IMR-90 (cell line): ENCODE measurements around the gene TDRD5. TPM values are rescaled to one million over a fixed set of nuclear protein-coding genes. Genes with fewer than 3 reads are reported as not detected.

Experiments used
- ATAC-seq: fragments of 200-7000 bp; cut with Tn5 transposase; 2 replicates; pipeline ENCODE4 v1.9.1; 2020; ENCODE audit warnings: low read depth, mild to moderate bottlenecking, moderate library complexity
- BruUV-seq: library from RNA; stranded (reverse); fragments of 400-500 nt; replicated peaks from 2 replicates; lab custom pipeline; 2021; lab: Mats Ljungman, UMichigan
- CTCF ChIA-PET: fragments of 300-600 bp; formaldehyde crosslinking; extraction: SDS; loops from one replicate; lab custom pipeline; 2021; ENCODE audit warnings: antibody characterized with exemption; lab: Yijun Ruan, JAX
- POLR2A ChIA-PET: fragments of 300-600 bp; sonication (Branson Sonifier 250); formaldehyde crosslinking; loops from one replicate; lab custom pipeline; 2022; ENCODE audit warnings: antibody characterized with exemption; ENCODE audit not compliant: unreplicated experiment; lab: Charles Lee
- DNase-seq: peaks from one replicate; pipeline ENCODE4 v3.0.0; 2013
- H2AFZ ChIP-seq: replicated peaks from 2 replicates; pipeline ENCODE3; 2013; ENCODE audit warnings: low read length, mild to moderate bottlenecking; ENCODE audit not compliant: poor library complexity
- H2AK5ac ChIP-seq: 2 replicates; pipeline ENCODE4 v1.6.1; 2013; ENCODE audit warnings: low read depth, low read length, inconsistent platforms
- H2AK9ac ChIP-seq: replicated peaks from 2 replicates; pipeline ENCODE3; 2013; ENCODE audit warnings: mild to moderate bottlenecking, low read depth, low read length, moderate library complexity; ENCODE audit not compliant: poor library complexity
- H2BK120ac ChIP-seq: 2 replicates; pipeline ENCODE4 v1.6.1; 2013; ENCODE audit warnings: low read depth, low read length, inconsistent platforms
- H2BK15ac ChIP-seq: 3 replicates; pipeline ENCODE4 v1.6.1; 2013; ENCODE audit warnings: low read depth, low read length, inconsistent platforms
- H2BK20ac ChIP-seq: 2 replicates; pipeline ENCODE4 v1.6.1; 2013; ENCODE audit warnings: low read depth, mild to moderate bottlenecking, inconsistent platforms, low read length, moderate library complexity
- H2BK5ac ChIP-seq: 2 replicates; pipeline ENCODE4 v1.6.1; 2013; ENCODE audit warnings: mild to moderate bottlenecking, low read depth, low read length, inconsistent platforms; ENCODE audit not compliant: poor library complexity, severe bottlenecking
- H3K14ac ChIP-seq: replicated peaks from 2 replicates; pipeline ENCODE4 v1.6.1; 2013; ENCODE audit warnings: low read depth, low read length, inconsistent platforms
- H3K18ac ChIP-seq: 2 replicates; pipeline ENCODE4 v1.6.1; 2013; ENCODE audit warnings: low read depth, low read length, control low read depth
- H3K23ac ChIP-seq: 2 replicates; pipeline ENCODE4 v1.6.1; 2013; ENCODE audit warnings: low read depth, low read length, inconsistent platforms
- H3K27ac ChIP-seq: 2 replicates; pipeline ENCODE4 v1.5.1; 2013; ENCODE audit warnings: mild to moderate bottlenecking, control low read depth, low read length; ENCODE audit not compliant: insufficient read depth
- H3K27me3 ChIP-seq: 2 replicates; pipeline ENCODE4 v1.6.1; 2013; ENCODE audit warnings: low read length; ENCODE audit not compliant: control insufficient read depth, insufficient read depth
- H3K36me3 ChIP-seq: 2 replicates; pipeline ENCODE4 v1.6.1; 2013; ENCODE audit warnings: low read length, mixed read lengths; ENCODE audit not compliant: control insufficient read depth, insufficient read depth
- H3K4ac ChIP-seq: 2 replicates; pipeline ENCODE4 v1.6.1; 2013; ENCODE audit warnings: low read depth, low read length, inconsistent platforms
- H3K4me1 ChIP-seq: 2 replicates; pipeline ENCODE4 v1.6.1; 2013; ENCODE audit warnings: low read length, mixed read lengths; ENCODE audit not compliant: control insufficient read depth, insufficient read depth
- H3K4me2 ChIP-seq: 2 replicates; pipeline ENCODE4 v1.6.1; 2013; ENCODE audit warnings: low read depth, mild to moderate bottlenecking, control low read depth, low read length, moderate library complexity
- H3K4me3 ChIP-seq: 2 replicates; pipeline ENCODE4 v1.5.1; 2013; ENCODE audit warnings: low read depth, mild to moderate bottlenecking, control low read depth, low read length, moderate library complexity; ENCODE audit not compliant: insufficient read depth
- H3K56ac ChIP-seq: 2 replicates; pipeline ENCODE4 v1.6.1; 2013; ENCODE audit warnings: low read length, inconsistent platforms; ENCODE audit not compliant: insufficient read depth; ENCODE audit errors: extremely low read depth
- H3K79me1 ChIP-seq, 2 experiments: 2 replicates each; pipeline ENCODE4 v1.6.1; 2013; ENCODE audit warnings: low read length in 2 of 2, inconsistent platforms in 1 of 2, low read depth in 1 of 2
- H3K9ac ChIP-seq: 2 replicates; pipeline ENCODE4 v1.6.1; 2013; ENCODE audit warnings: low read depth, low read length, control low read depth
- H3K9me1 ChIP-seq: 2 replicates; pipeline ENCODE4 v1.6.1; 2013; ENCODE audit warnings: low read length, inconsistent platforms; ENCODE audit not compliant: insufficient read depth
- H3K9me3 ChIP-seq: 2 replicates; pipeline ENCODE4 v1.6.1; 2013; ENCODE audit warnings: low read length; ENCODE audit not compliant: control insufficient read depth, insufficient read depth
- H4K20me1 ChIP-seq: 2 replicates; pipeline ENCODE4 v1.6.1; 2013; ENCODE audit warnings: low read length, inconsistent platforms; ENCODE audit not compliant: insufficient read depth
- H4K5ac ChIP-seq: 2 replicates; pipeline ENCODE4 v1.6.1; 2013; ENCODE audit warnings: mild to moderate bottlenecking, low read depth, low read length, control low read depth
- H4K8ac ChIP-seq, 2 experiments: 2 replicates each; pipeline ENCODE4 v1.6.1; 2013; ENCODE audit warnings: low read depth in 2 of 2, low read length in 2 of 2, control low read depth in 1 of 2, inconsistent platforms in 1 of 2
- H4K91ac ChIP-seq: 2 replicates; pipeline ENCODE4 v1.6.1; 2013; ENCODE audit warnings: low read depth, low read length, inconsistent platforms; ENCODE audit not compliant: insufficient read depth
- BHLHE40 ChIP-seq: fragments of 150-350 bp; IDR thresholded peaks from 2 replicates; pipeline ENCODE4 v1.6.1; 2016; ENCODE audit warnings: mild to moderate bottlenecking, low read depth, low read length
- CEBPB ChIP-seq: IDR thresholded peaks from 2 replicates; pipeline ENCODE4 v1.6.1; 2012; ENCODE audit warnings: low read depth, low read length, improper control_type of control experiment
- CHD1 ChIP-seq: IDR thresholded peaks from 2 replicates; pipeline ENCODE4 v1.6.1; 2012; ENCODE audit warnings: low read depth, low read length, improper control_type of control experiment
- FOS ChIP-seq: fragments of 150-350 bp; IDR thresholded peaks from 2 replicates; pipeline ENCODE4 v1.6.1; 2016; ENCODE audit warnings: low read depth, low read length
- MAFK ChIP-seq: IDR thresholded peaks from 2 replicates; pipeline ENCODE4 v1.6.1; 2012; ENCODE audit warnings: low read depth, low read length, improper control_type of control experiment
- MAZ ChIP-seq: IDR thresholded peaks from 2 replicates; pipeline ENCODE4 v1.6.1; 2012; ENCODE audit warnings: low read depth, mild to moderate bottlenecking, low read length, improper control_type of control experiment, moderate library complexity, borderline replicate concordance
- MXI1 ChIP-seq: IDR thresholded peaks from 2 replicates; pipeline ENCODE4 v1.6.1; 2012; ENCODE audit warnings: low read depth, mild to moderate bottlenecking, low read length, moderate library complexity, borderline replicate concordance
- NFE2L2 ChIP-seq: fragments of 150-350 bp; IDR thresholded peaks from 2 replicates; pipeline ENCODE4 v1.6.1; 2016; ENCODE audit warnings: low read depth, mild to moderate bottlenecking, low read length
- POLR2A ChIP-seq: IDR thresholded peaks from 2 replicates; pipeline ENCODE4 v1.6.1; 2012; ENCODE audit warnings: mild to moderate bottlenecking, low read depth, low read length
- RAD21 ChIP-seq: IDR thresholded peaks from 2 replicates; pipeline ENCODE4 v1.6.1; 2012; ENCODE audit warnings: low read length, improper control_type of control experiment
- RCOR1 ChIP-seq: IDR thresholded peaks from 2 replicates; pipeline ENCODE4 v1.6.1; 2012; ENCODE audit warnings: mild to moderate bottlenecking, low read length, improper control_type of control experiment; ENCODE audit not compliant: insufficient replicate concordance
- RFX5 ChIP-seq: IDR thresholded peaks from 2 replicates; pipeline ENCODE4 v1.8.0; 2012; ENCODE audit warnings: low read depth, mild to moderate bottlenecking, low read length, moderate library complexity
- SMC3 ChIP-seq: fragments of 150-350 bp; IDR thresholded peaks from 2 replicates; pipeline ENCODE4 v1.6.1; 2016; ENCODE audit warnings: low read depth, mild to moderate bottlenecking, antibody characterized with exemption, low read length, moderate library complexity
- WGBS, 2 experiments: methylation state at CpG; one replicate each; pipeline versions ENCODE4 v1.1.5 to v1.1.7; 2013; ENCODE audit warnings: missing lambda C conversion rate in 2 of 2; ENCODE audit not compliant: insufficient read length in 1 of 2; ENCODE audit errors: extremely low coverage in 2 of 2; 5-methylcytosine and 5-hydroxymethylcytosine counted together
- dilution Hi-C: fragments of 300-500 bp; cut with HindIII; formaldehyde crosslinking; loops from one replicate; pipeline ENCODE4 v1.14.3; 2018; ENCODE audit warnings: low sequenced_read_pairs; ENCODE audit not compliant: unreplicated experiment
- in situ Hi-C: fragments of 300-500 bp; cut with MboI; formaldehyde crosslinking; loops from 3 replicates; pipeline ENCODE4 v1.14.3; 2019; ENCODE audit warnings: low sequenced_read_pairs, inconsistent platforms, mixed read lengths
- intact Hi-C: fragments of 100-400 bp; cut with micrococcal nuclease; formaldehyde crosslinking; loops from 2 replicates; pipeline ENCODE4 v1.10.0; 2022
- polyA plus RNA-seq, 3 experiments: library from polyadenylated mRNA; depleted of rRNA; stranded (reverse); fragments of >200 nt; gene quantifications; 2 replicates each; pipeline ENCODE4 v1.2.3, GENCODE V29; 2012; ENCODE audit warnings: low replicate concordance in 1 of 3
- total RNA-seq: library from RNA; depleted of rRNA; stranded (reverse); fragments of >200 nt; gene quantifications from 2 replicates; pipeline ENCODE4 v1.2.3, GENCODE V29; 2012
- TF ChIP-seq, protein P1 (sequence below): conservative IDR thresholded peaks from 2 replicates; pipeline ENCODE4 v1.5.1; 2012; ENCODE audit warnings: mild to moderate bottlenecking, low read depth, low read length, improper control_type of control experiment
- TF ChIP-seq, protein P2 (sequence below): fragments of 150-350 bp; IDR thresholded peaks from 2 replicates; pipeline ENCODE4 v1.6.1; 2017; ENCODE audit warnings: mild to moderate bottlenecking, antibody characterized with exemption, low read length, low read depth
- TF ChIP-seq, protein P3 (sequence below): fragments of 150-350 bp; IDR thresholded peaks from 2 replicates; pipeline ENCODE4 v1.6.1; 2016; ENCODE audit warnings: low read depth, mild to moderate bottlenecking, low read length, moderate library complexity, borderline replicate concordance

The TDRD5 gene
- total and polyA plus RNA-seq, 2 of the 4 experiments (the other 2 are of a cell fraction), result not detected

DNA sequence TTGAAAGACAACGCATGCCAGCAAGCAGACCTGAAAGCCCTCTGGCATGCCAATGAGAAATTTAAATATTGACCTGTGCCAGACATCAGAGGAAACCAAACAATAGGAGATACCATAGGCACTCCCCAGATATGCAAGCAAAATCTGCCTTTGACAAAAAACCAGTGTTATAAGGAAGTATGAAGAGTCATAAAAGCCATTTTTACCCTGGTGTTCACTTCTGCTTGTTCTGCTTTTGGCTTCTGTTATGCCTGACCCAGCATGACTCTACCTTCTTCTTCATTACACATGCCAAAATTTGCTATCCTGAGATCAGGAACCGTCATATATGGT lies 42.3 kb upstream of the TDRD5 start:
- Histone ChIP-seq H3K4me1 (no peaks in the 10 kb centered on the region), H3K4ac (no peak overlapping the region), H4K8ac (no peak overlapping the region), H3K9me3 (no peaks in the 10 kb centered on the region), H2BK120ac (no peak overlapping the region), H2BK5ac (no peak overlapping the region), H3K36me3 (no peaks in the 10 kb centered on the region), H4K91ac (no peak overlapping the region), H3K18ac (no peak overlapping the region), H2BK20ac (no peak overlapping the region), H3K27me3 (no peaks in the 10 kb centered on the region), H2AFZ (no peak overlapping the region), H3K23ac (no peak overlapping the region), H3K14ac (no peak overlapping the region), H3K9me1 (no peaks in the 10 kb centered on the region), H2AK9ac (no peak overlapping the region), H3K4me3 (no peak overlapping the region), H2AK5ac (no peak overlapping the region), H3K9ac (no peak overlapping the region), H2BK15ac (no peak overlapping the region), H3K4me2 (no peak overlapping the region), H3K27ac (no peak overlapping the region), H4K20me1 (no peaks in the 10 kb centered on the region), H3K79me1 (no peaks in the 10 kb centered on the region), H4K5ac (no peak overlapping the region), H3K56ac (no peak overlapping the region)
- no TSS peak for BruUV-seq
- dilution Hi-C loops (no loop called here), intact Hi-C loops (no loop called here), in situ Hi-C loops (no loop called here)
- ATAC-seq (no peak), DNase-seq (no peak)
- TF ChIP-seq, protein P1, sequence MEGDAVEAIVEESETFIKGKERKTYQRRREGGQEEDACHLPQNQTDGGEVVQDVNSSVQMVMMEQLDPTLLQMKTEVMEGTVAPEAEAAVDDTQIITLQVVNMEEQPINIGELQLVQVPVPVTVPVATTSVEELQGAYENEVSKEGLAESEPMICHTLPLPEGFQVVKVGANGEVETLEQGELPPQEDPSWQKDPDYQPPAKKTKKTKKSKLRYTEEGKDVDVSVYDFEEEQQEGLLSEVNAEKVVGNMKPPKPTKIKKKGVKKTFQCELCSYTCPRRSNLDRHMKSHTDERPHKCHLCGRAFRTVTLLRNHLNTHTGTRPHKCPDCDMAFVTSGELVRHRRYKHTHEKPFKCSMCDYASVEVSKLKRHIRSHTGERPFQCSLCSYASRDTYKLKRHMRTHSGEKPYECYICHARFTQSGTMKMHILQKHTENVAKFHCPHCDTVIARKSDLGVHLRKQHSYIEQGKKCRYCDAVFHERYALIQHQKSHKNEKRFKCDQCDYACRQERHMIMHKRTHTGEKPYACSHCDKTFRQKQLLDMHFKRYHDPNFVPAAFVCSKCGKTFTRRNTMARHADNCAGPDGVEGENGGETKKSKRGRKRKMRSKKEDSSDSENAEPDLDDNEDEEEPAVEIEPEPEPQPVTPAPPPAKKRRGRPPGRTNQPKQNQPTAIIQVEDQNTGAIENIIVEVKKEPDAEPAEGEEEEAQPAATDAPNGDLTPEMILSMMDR, result no peak
- TF ChIP-seq SMC3, result no peak
- no peak for TF ChIP-seq RFX5
- TF ChIP-seq BHLHE40, result no peak
- TF ChIP-seq FOS, result no peak
- TF ChIP-seq CEBPB, result no peak
- TF ChIP-seq RCOR1, result no peak
- TF ChIP-seq, protein P2, sequence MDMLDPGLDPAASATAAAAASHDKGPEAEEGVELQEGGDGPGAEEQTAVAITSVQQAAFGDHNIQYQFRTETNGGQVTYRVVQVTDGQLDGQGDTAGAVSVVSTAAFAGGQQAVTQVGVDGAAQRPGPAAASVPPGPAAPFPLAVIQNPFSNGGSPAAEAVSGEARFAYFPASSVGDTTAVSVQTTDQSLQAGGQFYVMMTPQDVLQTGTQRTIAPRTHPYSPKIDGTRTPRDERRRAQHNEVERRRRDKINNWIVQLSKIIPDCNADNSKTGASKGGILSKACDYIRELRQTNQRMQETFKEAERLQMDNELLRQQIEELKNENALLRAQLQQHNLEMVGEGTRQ, result no peak
- TF ChIP-seq MAZ, result no peak
- TF ChIP-seq MAFK, result no peak
- no peak for TF ChIP-seq NFE2L2
- TF ChIP-seq POLR2A, result no peak
- no peak for TF ChIP-seq MXI1
- TF ChIP-seq RAD21, result no peak
- TF ChIP-seq, protein P3, sequence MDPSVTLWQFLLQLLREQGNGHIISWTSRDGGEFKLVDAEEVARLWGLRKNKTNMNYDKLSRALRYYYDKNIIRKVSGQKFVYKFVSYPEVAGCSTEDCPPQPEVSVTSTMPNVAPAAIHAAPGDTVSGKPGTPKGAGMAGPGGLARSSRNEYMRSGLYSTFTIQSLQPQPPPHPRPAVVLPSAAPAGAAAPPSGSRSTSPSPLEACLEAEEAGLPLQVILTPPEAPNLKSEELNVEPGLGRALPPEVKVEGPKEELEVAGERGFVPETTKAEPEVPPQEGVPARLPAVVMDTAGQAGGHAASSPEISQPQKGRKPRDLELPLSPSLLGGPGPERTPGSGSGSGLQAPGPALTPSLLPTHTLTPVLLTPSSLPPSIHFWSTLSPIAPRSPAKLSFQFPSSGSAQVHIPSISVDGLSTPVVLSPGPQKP, result no peak
- no peak for TF ChIP-seq CHD1
- no CpG with 5 or more reads among the region's 2 CpGs for WGBS, 2 experiments
- CTCF ChIA-PET, result no interaction called here
- POLR2A ChIA-PET, result no interaction called here
